Measurements from ENCODE around the gene COPS7B. TPM values are rescaled to one million over a fixed set of nuclear protein-coding genes. Genes with fewer than 3 reads are reported as not detected.

Gene COPS7B
- total and polyA plus RNA-seq, 2 of the 8 experiments (the other 6 are each of a cell fraction or from before 2014, with no cell fraction given), result 62.2 to 72.1 TPM

DNA sequence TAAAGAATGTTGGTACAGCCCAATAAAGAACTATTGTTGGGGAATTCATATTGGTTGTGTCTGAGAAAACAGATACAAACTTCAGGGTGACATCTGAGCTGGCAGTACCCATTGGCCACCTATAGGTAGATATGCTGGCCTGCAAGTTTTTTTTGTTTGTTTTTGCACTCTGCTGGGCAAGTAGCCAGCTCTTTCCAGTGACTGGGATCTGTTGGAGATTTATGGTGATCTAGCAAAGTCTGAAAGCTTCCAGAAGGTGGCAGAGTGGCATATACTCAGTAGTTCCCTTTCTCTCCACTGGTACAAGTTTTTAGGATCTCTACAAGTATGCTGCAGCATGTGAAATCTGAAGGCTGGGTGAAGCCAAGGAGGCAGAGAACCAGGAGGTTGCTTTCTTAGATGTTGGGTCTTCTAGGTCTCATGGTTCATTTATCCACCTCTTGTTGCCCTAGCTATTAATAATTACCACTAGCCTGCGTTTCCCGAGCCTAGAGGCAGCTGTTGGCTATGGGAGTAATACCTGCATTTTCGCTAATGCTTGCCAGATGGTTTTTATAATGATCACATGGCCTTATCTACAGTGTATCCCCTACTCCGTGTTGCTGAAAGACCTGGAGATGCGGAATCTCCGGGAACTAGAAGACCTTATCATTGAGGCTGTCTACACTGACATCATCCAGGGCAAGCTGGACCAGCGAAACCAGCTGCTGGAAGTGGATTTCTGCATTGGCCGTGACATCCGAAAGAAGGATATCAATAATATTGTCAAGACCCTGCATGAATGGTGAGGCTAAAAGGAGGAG is 9.5 kb downstream of the COPS7B start:
- no peak overlapping the region for H2BK120ac ChIP-seq (replicated peaks; ENCODE audit: low read depth, low read length)
- DNase-seq (ENCODE audit: low read depth in 1 of 2, low spot score in 2 of 2) (no peak), FAIRE-seq (peak; percentile 74)
- no peak overlapping the region for H3K4me3 ChIP-seq (ENCODE audit: extremely low read depth in 1 of 4, insufficient read depth in 2 of 4, low read depth in 3 of 4, low read length in 4 of 4)
- no peaks in the 10 kb centered on the region; the same call in 1 of the 2 replicates for H3K23me2 ChIP-seq (ENCODE audit: low read depth, low read length)
- H3K18ac ChIP-seq (ENCODE audit: extremely low read depth, low read length), result no peak overlapping the region
- no peak overlapping the region for H3K27ac ChIP-seq (ENCODE audit: low read depth, low read length)
- H2AFZ ChIP-seq (ENCODE audit: low read length), result no peak overlapping the region
- 93% methylated on average over 9 of the region's 9 CpGs; no CpG with 5 or more reads in 1 of the 2 experiments for WGBS, 2 experiments (ENCODE audit: extremely low coverage in 1 of 2, insufficient coverage in 1 of 2, insufficient read length in 1 of 2, insufficient replicate concordance in 2 of 2, low coverage in 1 of 2, low lambda C conversion rate in 2 of 2, missing lambda C conversion rate in 1 of 2)
- peaks cover 3 to 6% of the 10 kb centered on the region in 2 experiments for H4K20me1 ChIP-seq (replicated peaks in 1 of 2; ENCODE audit: control insufficient read depth in 1 of 2, insufficient read depth in 2 of 2, low read length in 2 of 2)
- no peaks in the 10 kb centered on the region for H3K9me3 ChIP-seq (ENCODE audit: insufficient read depth in 2 of 2, low read depth in 1 of 2, low read length in 1 of 2)
- POLR2A ChIA-PET (ENCODE audit: partially characterized antibody), result interaction anchor here (1.1 to 2.8 kb wide), 4 partner anchors 11 to 332 kb away, joined by 3 to 10 read pairs (median 4); partner anchors contain the start of gene NCL
- H2BK20ac ChIP-seq (ENCODE audit: low read length), result no peak overlapping the region
- no peak overlapping the region for H4K8ac ChIP-seq (ENCODE audit: extremely low read depth, insufficient read depth, low read length)
- H3K4me2 ChIP-seq (ENCODE audit: insufficient read depth in 1 of 2, low read depth in 2 of 2, low read length in 2 of 2), result no peak overlapping the region
- peaks cover 4 to 34% of the 10 kb centered on the region in 2 experiments for H3K79me2 ChIP-seq (ENCODE audit: control insufficient read depth in 1 of 2, insufficient read depth in 2 of 2, low read length in 2 of 2)
- no peak overlapping the region for H4K5ac ChIP-seq (ENCODE audit: insufficient read length, low read depth, low read length)
- no peak overlapping the region for H2AK5ac ChIP-seq (ENCODE audit: low read depth, low read length)
- H3K4ac ChIP-seq (replicated peaks; ENCODE audit: insufficient read length, low read depth, low read length), result no peak overlapping the region
- CTCF ChIA-PET (ENCODE audit: partially characterized antibody), result interaction anchor here (0.5 to 9.9 kb wide), 14 partner anchors 8 to 497 kb away, joined by 3 to 74 read pairs (median 4); partner anchors contain the start of gene COPS7B
- H3K14ac ChIP-seq (ENCODE audit: insufficient read length), result no peak overlapping the region
- no peak overlapping the region for H3K56ac ChIP-seq (replicated peaks; ENCODE audit: insufficient read length, low read depth, low read length)
- no peaks in the 10 kb centered on the region for H3K4me1 ChIP-seq (replicated peaks in 1 of 4; ENCODE audit: control insufficient read depth in 3 of 4, insufficient read depth in 4 of 4, low read length in 3 of 4)
- peaks cover 12 to 60% (median 27%) of the 10 kb centered on the region in 4 experiments for H3K36me3 ChIP-seq (ENCODE audit: control insufficient read depth in 2 of 4, insufficient read depth in 4 of 4, low read length in 3 of 4)
- no peaks in the 10 kb centered on the region for H3K27me3 ChIP-seq (replicated peaks in 1 of 4; ENCODE audit: control insufficient read depth in 3 of 4, extremely low read depth in 1 of 4, insufficient read depth in 3 of 4, low read length in 3 of 4)
- H3K23ac ChIP-seq (ENCODE audit: insufficient read length), result no peak overlapping the region
- no peak overlapping the region for H3K9ac ChIP-seq (replicated peaks in 1 of 4; ENCODE audit: extremely low read depth in 1 of 4, low read depth in 3 of 4, low read length in 3 of 4)
- no peak overlapping the region for H2BK12ac ChIP-seq (ENCODE audit: low read depth, low read length)
- H3K79me1 ChIP-seq (ENCODE audit: low read depth, low read length), result peaks cover 6% of the 10 kb centered on the region; the same call in 1 of the 2 replicates
- no peak overlapping the region for H2BK5ac ChIP-seq (ENCODE audit: low read depth, low read length)
- H4K91ac ChIP-seq (replicated peaks; ENCODE audit: insufficient read length, low read length), result no peak overlapping the region
- no peak overlapping the region for H2BK15ac ChIP-seq (ENCODE audit: low read length)
- TF ChIP-seq POLR2A (IDR thresholded peaks at IDR 0.05; ENCODE audit: control extremely low read depth in 1 of 2, low read depth in 2 of 2, low read length in 2 of 2), result no peak
- TF ChIP-seq EZH2 (IDR thresholded peaks at IDR 0.05; ENCODE audit: low read depth, low read length, severe bottlenecking), result no peak
- TF ChIP-seq, protein P1, sequence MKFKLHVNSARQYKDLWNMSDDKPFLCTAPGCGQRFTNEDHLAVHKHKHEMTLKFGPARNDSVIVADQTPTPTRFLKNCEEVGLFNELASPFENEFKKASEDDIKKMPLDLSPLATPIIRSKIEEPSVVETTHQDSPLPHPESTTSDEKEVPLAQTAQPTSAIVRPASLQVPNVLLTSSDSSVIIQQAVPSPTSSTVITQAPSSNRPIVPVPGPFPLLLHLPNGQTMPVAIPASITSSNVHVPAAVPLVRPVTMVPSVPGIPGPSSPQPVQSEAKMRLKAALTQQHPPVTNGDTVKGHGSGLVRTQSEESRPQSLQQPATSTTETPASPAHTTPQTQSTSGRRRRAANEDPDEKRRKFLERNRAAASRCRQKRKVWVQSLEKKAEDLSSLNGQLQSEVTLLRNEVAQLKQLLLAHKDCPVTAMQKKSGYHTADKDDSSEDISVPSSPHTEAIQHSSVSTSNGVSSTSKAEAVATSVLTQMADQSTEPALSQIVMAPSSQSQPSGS (IDR thresholded peaks at IDR 0.05; ENCODE audit: low read length), result no peak
- TF ChIP-seq TCF12 (IDR thresholded peaks at IDR 0.05; ENCODE audit: low read depth, low read length), result no peak
- no peak for TF ChIP-seq CEBPB (IDR thresholded peaks at IDR 0.05; ENCODE audit: low read depth, low read length)
- no peak for TF ChIP-seq SP1 (IDR thresholded peaks at IDR 0.05; ENCODE audit: low read depth, low read length)
- TF ChIP-seq GABPA (IDR thresholded peaks at IDR 0.05; ENCODE audit: borderline replicate concordance, insufficient read depth, low read length), result no peak
- TF ChIP-seq SUZ12 (IDR thresholded peaks at IDR 0.05; ENCODE audit: low read length), result no peak
- TF ChIP-seq CHD1 (IDR thresholded peaks at IDR 0.05; ENCODE audit: low read depth, low read length), result no peak
- TF ChIP-seq KDM5A (IDR thresholded peaks at IDR 0.05; ENCODE audit: low read length), result no peak
- TF ChIP-seq MAFK (IDR thresholded peaks at IDR 0.05; ENCODE audit: low read depth, low read length), result no peak
- no peak for TF ChIP-seq TBP (IDR thresholded peaks at IDR 0.05; ENCODE audit: low read depth, low read length)

Measured in H1 (cell line).